GM12865 (cell line): Measurements from ENCODE around the gene ENG.

Experiments used
- DNase-seq: peaks from one replicate; pipeline ENCODE4 v3.0.0; 2010; ENCODE audit warnings: low read depth
- H3K4me3 ChIP-seq: 2 replicates; pipeline ENCODE4 v1.5.1; 2011; ENCODE audit warnings: mild to moderate bottlenecking, low read depth, low read length, control low read depth
- CTCF ChIP-seq: IDR thresholded peaks from 2 replicates; pipeline ENCODE4 v1.5.1; 2011; ENCODE audit warnings: low read length, control low read depth, low read depth, inconsistent platforms; ENCODE audit not compliant: insufficient read depth; ENCODE audit errors: missing control alignments

ENG gene

GRCh38 chr9:127770583-127770904 lies 83.9 kb downstream of the ENG start:
- no peak for DNase-seq
- no peak for TF ChIP-seq CTCF
- H3K4me3 ChIP-seq, result peak overlapping the region; percentile 66

GRCh38 chr9:127769929-127770582 lies 84.4 kb downstream of the ENG start:
- peak overlapping the region; percentile 66 for H3K4me3 ChIP-seq
- no peak for TF ChIP-seq CTCF

GRCh38 chr9:127769101-127769500 lies 85.4 kb downstream of the ENG start:
- H3K4me3 ChIP-seq, result no peak overlapping the region
- no peak for TF ChIP-seq CTCF
- DNase-seq, result no peak

More at GRCh38 chr9:127769929-127770582, 84.4 kb downstream of the ENG start:
- no peak for DNase-seq

- no peak for TF ChIP-seq CTCF
- no peak overlapping the region for H3K4me3 ChIP-seq
Measured at GRCh38 chr9:127768698-127769097, 85.8 kb downstream of the ENG start.

GRCh38 chr9:127767909-127768331 lies 86.5 kb downstream of the ENG start:
- no peak for DNase-seq
- TF ChIP-seq CTCF, result no peak
- no peak overlapping the region for H3K4me3 ChIP-seq

More at GRCh38 chr9:127768698-127769097, 85.8 kb downstream of the ENG start:
- DNase-seq, result no peak

- H3K4me3 ChIP-seq, result no peak overlapping the region
- DNase-seq, result no peak
- TF ChIP-seq CTCF, result no peak
Measured at GRCh38 chr9:127767410-127767809, 87.0 kb downstream of the ENG start.

GRCh38 chr9:127765418-127765817 lies 89.0 kb downstream of the ENG start:
- DNase-seq, result no peak
- no peak overlapping the region for H3K4me3 ChIP-seq
- TF ChIP-seq CTCF, result no peak
